ENCODE results near the gene ZNF496. TPM values are rescaled to one million over a fixed set of nuclear protein-coding genes. Genes with fewer than 3 reads are reported as not detected.
"Not testable (repeated sequence)": the region's sequence is repeated elsewhere in the genome, so short reads cannot be mapped to it uniquely, and the experiment has no call there.

ZNF496 gene
- total and polyA plus RNA-seq, 2 of the 13 experiments (the other 11 are each of a cell fraction or from before 2014, with no cell fraction given): 14.8 to 18.6 TPM

DNA sequence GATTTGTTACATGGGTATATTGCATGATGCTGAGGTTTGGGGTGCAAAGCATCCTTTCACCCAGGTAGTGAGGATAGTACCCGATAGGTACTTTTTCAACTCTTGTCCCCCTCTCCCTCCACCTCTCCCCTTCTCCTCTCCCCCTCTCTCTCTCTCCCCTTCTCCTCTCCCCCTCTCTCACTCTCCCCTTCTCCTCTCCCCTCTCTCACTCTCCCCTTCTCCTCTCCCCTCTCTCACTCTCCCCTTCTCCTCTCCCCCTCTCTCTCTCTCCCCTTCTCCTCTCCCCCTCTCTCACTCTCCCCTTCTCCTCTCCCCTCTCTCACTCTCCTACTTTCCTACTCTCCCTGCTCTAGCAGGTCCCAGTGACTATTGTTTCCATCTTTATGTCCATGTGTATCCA is 31.3 kb upstream of the ZNF496 start:
- intact Hi-C loops (cut with micrococcal nuclease; ENCODE audit: unreplicated experiment); H3K4me2 ChIP-seq (ENCODE audit: low read depth, low read length); H3K4me3 ChIP-seq (replicated peaks in 1 of 3; ENCODE audit: insufficient read depth in 1 of 3, low read depth in 2 of 3, low read length in 3 of 3); ATAC-seq; POLR2A ChIA-PET; H3K4me1 ChIP-seq (ENCODE audit: insufficient read depth, low read length); DNase-seq (ENCODE audit: low spot score); H3K79me2 ChIP-seq (ENCODE audit: insufficient read depth, low read length); H2AFZ ChIP-seq (ENCODE audit: low read length); H3K9ac ChIP-seq (ENCODE audit: insufficient read depth, low read depth, low read length); CTCF ChIA-PET (ENCODE audit: low intra/inter-chr PET ratio, low total read pairs); in situ Hi-C loops (cut with HindIII; ENCODE audit: extremely low pct_ligation_motif_present, low pct_unique_long_range_greater_than_20kb); H3K27ac ChIP-seq (ENCODE audit: extremely low read length, insufficient read depth, low read length); H4K20me1 ChIP-seq (ENCODE audit: insufficient read depth, low read length); BruUV-seq (replicated peaks); FAIRE-seq; H3K36me3 ChIP-seq (replicated peaks in 1 of 2; ENCODE audit: control insufficient read depth in 1 of 2, insufficient read depth in 2 of 2, low read length in 2 of 2): not testable (repeated sequence)
- peak; percentile 68 for TF ChIP-seq HNRNPK (IDR thresholded peaks at IDR 0.05; ENCODE audit: low read depth, low read length, poor library complexity, severe bottlenecking)
- WGBS (ENCODE audit: low lambda C conversion rate): 58% methylated on average over 1 of the region's 1 CpG
- H3K9me3 ChIP-seq (ENCODE audit: low read length): peaks cover 19% of the 10 kb centered on the region; the same call in 1 of the 2 replicates
- peaks cover 0 to 23% of the 10 kb centered on the region in 2 experiments; a peak in 3 of 5 replicates for H3K27me3 ChIP-seq (ENCODE audit: control insufficient read depth in 1 of 2, insufficient read depth in 2 of 2, low read length in 2 of 2)

DNA sequence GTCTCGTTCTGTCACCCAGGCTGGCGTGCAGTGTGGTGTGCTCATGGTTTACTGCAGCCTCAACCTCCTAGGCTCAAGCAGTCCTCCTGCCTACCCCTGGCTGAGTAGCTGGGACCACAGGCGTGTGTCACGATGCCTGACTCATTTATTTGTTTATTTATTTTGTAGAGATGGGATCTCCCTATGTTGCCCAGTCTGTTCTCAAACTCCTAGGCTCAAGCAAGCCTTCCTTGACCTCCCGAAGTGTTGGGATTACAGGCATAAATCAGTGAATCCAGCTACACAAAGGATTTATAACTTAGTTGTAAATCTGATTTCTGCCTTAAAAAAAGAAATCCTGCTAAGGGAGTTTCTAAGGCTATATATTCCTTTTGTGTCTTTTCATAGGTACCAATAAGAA is 30.5 kb upstream of the ZNF496 start:
- no peaks in the 10 kb centered on the region for H3K79me2 ChIP-seq (ENCODE audit: insufficient read depth, low read length)
- H3K27me3 ChIP-seq (ENCODE audit: control insufficient read depth in 1 of 2, insufficient read depth in 2 of 2, low read length in 2 of 2): peaks cover 0 to 23% of the 10 kb centered on the region in 2 experiments; a peak in 3 of 5 replicates
- H3K4me1 ChIP-seq (ENCODE audit: insufficient read depth, low read length): no peaks in the 10 kb centered on the region
- H3K27ac ChIP-seq (ENCODE audit: extremely low read length, insufficient read depth, low read length): no peak overlapping the region
- no peak overlapping the region for H3K4me2 ChIP-seq (ENCODE audit: low read depth, low read length)
- WGBS (ENCODE audit: low lambda C conversion rate): 59% methylated on average over 5 of the region's 5 CpGs
- DNase-seq (ENCODE audit: low spot score) (no peak), FAIRE-seq (no peak), ATAC-seq (no peak)
- peaks cover 19% of the 10 kb centered on the region; the same call in 1 of the 2 replicates for H3K9me3 ChIP-seq (ENCODE audit: low read length)
- no TSS peak for BruUV-seq (replicated peaks)
- no peak overlapping the region for H3K9ac ChIP-seq (ENCODE audit: insufficient read depth, low read depth, low read length)
- intact Hi-C loops (cut with micrococcal nuclease; ENCODE audit: unreplicated experiment): no loop called here
- no peak overlapping the region for H2AFZ ChIP-seq (ENCODE audit: low read length)
- H4K20me1 ChIP-seq (ENCODE audit: insufficient read depth, low read length): no peaks in the 10 kb centered on the region
- in situ Hi-C loops (cut with HindIII; ENCODE audit: extremely low pct_ligation_motif_present, low pct_unique_long_range_greater_than_20kb): no loop called here
- ChIA-PET POLR2A (no interaction called here), CTCF (ENCODE audit: low intra/inter-chr PET ratio, low total read pairs) (no interaction called here)
- TF ChIP-seq ZNF550 (CRISPR knock-in tag; IDR thresholded peaks at IDR 0.05; ENCODE audit: borderline replicate concordance) (no peak), HES4 (CRISPR knock-in tag; IDR thresholded peaks at IDR 0.05; ENCODE audit: borderline replicate concordance) (no peak), KDM5A (IDR thresholded peaks at IDR 0.05; ENCODE audit: borderline replicate concordance, low read length) (no peak), ZNF816 (CRISPR knock-in tag; IDR thresholded peaks at IDR 0.05; ENCODE audit: borderline replicate concordance) (no peak), CBX1 (IDR thresholded peaks at IDR 0.05; ENCODE audit: low read depth) (no peak), MXD1 (CRISPR knock-in tag; IDR thresholded peaks at IDR 0.05) (no peak), ZNF790 (CRISPR knock-in tag; IDR thresholded peaks at IDR 0.05; ENCODE audit: borderline replicate concordance) (no peak)
- TF ChIP-seq, protein P1, sequence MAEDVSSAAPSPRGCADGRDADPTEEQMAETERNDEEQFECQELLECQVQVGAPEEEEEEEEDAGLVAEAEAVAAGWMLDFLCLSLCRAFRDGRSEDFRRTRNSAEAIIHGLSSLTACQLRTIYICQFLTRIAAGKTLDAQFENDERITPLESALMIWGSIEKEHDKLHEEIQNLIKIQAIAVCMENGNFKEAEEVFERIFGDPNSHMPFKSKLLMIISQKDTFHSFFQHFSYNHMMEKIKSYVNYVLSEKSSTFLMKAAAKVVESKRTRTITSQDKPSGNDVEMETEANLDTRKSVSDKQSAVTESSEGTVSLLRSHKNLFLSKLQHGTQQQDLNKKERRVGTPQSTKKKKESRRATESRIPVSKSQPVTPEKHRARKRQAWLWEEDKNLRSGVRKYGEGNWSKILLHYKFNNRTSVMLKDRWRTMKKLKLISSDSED (CRISPR knock-in tag; IDR thresholded peaks at IDR 0.05): no peak
- H3K36me3 ChIP-seq (replicated peaks in 1 of 2; ENCODE audit: control insufficient read depth in 1 of 2, insufficient read depth in 2 of 2, low read length in 2 of 2): no peaks in the 10 kb centered on the region
- no peak overlapping the region for H3K4me3 ChIP-seq (replicated peaks in 1 of 3; ENCODE audit: insufficient read depth in 1 of 3, low read depth in 2 of 3, low read length in 3 of 3)
